Measurements from ENCODE around the gene LDLR. TPM values are rescaled to one million over a fixed set of nuclear protein-coding genes. Genes with fewer than 3 reads are reported as not detected.
A peak's percentile ranks its signal among the peaks of the same experiment; 100 is the strongest.

LDLR gene
- total and polyA plus RNA-seq, 2 donors (not counting 3 experiments of a cell fraction or from before 2014, with no cell fraction given) = 142 to 174 TPM

DNA sequence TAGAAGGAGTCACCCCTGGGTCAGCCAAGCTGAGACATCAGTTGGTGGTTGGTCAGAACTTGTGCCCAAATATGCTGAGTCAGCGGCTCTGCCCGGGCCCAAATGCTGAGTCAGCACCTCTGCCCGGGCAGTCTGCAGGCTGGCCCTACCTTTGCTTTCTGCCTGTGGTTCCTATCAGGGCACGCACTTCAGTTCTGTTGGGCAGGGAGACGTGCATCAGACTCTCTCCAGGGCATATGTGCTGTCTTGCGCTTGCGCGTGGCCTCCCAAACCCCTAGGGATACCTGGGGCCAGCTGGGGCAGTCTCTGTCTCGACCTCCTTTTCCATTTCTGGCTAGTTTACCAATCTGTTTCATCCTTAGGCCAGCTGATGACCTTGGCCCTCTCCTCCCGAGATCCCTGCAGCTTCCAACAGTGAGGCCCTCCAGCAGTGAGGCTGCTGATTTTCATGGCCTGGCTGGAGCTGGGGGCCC lies 24.4 kb upstream of the LDLR start:
- dilution Hi-C loops (cut with MboI; ENCODE audit: extremely low pct_ligation_motif_present, low sequenced_read_pairs) (no loop called here), intact Hi-C loops (cut with micrococcal nuclease) (no loop called here)
- no peaks in the 10 kb centered on the region for H3K9me3 ChIP-seq (replicated peaks; ENCODE audit: control insufficient read depth, insufficient read depth, low read length)
- no peak overlapping the region for H3K27ac ChIP-seq (ENCODE audit: insufficient read depth, low read depth, low read length)
- no TSS peak for BruUV-seq (replicated peaks)
- no peaks in the 10 kb centered on the region for H3K27me3 ChIP-seq (ENCODE audit: control insufficient read depth in 2 of 2, insufficient read depth in 2 of 2, low read length in 2 of 2)
- no peaks in the 10 kb centered on the region for H3K4me1 ChIP-seq (ENCODE audit: control insufficient read depth, extremely low read depth, insufficient read depth, low read length)
- H3K9ac ChIP-seq (replicated peaks; ENCODE audit: extremely low read depth, insufficient read depth, low read length) = no peak overlapping the region
- no peak overlapping the region for H3K4me2 ChIP-seq (ENCODE audit: insufficient read depth, low read length)
- H3K4me3 ChIP-seq (replicated peaks in 1 of 3; ENCODE audit: insufficient read depth in 1 of 3, low read depth in 1 of 3, low read length in 3 of 3) = no peak overlapping the region
- H3K36me3 ChIP-seq (ENCODE audit: control insufficient read depth in 2 of 2, extremely low read depth in 1 of 2, insufficient read depth in 2 of 2, low read length in 2 of 2) = peaks cover 2 to 18% of the 10 kb centered on the region in 2 experiments
- no peak for TF ChIP-seq CTCF (IDR thresholded peaks at IDR 0.05; ENCODE audit: extremely low read depth in 1 of 2, insufficient read depth in 1 of 2, low read depth in 1 of 2, low read length in 2 of 2)
- TF ChIP-seq JUN (IDR thresholded peaks at IDR 0.05; ENCODE audit: borderline replicate concordance, insufficient read depth, insufficient read length, low read depth) = no peak
- no peak for TF ChIP-seq FOS (IDR thresholded peaks at IDR 0.05; ENCODE audit: borderline replicate concordance, insufficient read depth, low read length)
- TF ChIP-seq, protein P1, sequence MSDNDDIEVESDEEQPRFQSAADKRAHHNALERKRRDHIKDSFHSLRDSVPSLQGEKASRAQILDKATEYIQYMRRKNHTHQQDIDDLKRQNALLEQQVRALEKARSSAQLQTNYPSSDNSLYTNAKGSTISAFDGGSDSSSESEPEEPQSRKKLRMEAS (IDR thresholded peaks at IDR 0.05; ENCODE audit: insufficient read depth, insufficient read length) = no peak
- no peak for TF ChIP-seq MYC (IDR thresholded peaks at IDR 0.05; ENCODE audit: low read depth, low read length)
- TF ChIP-seq POLR2AphosphoS5 (IDR thresholded peaks at IDR 0.05; ENCODE audit: insufficient read depth, low read depth, low read length) = no peak
- TF ChIP-seq POLR2A (IDR thresholded peaks at IDR 0.05; ENCODE audit: low read depth, low read length) = no peak
- TF ChIP-seq GATA2 (IDR thresholded peaks at IDR 0.05; ENCODE audit: insufficient read depth, insufficient read length, low read depth, low read length) = no peak
- no peak for TF ChIP-seq EZH2 (IDR thresholded peaks at IDR 0.05; ENCODE audit: borderline replicate concordance, low read depth, low read length, severe bottlenecking)
- ChIA-PET POLR2A (no interaction called here), CTCF (interaction anchor here (0.7 kb wide), 1 partner anchor 89 kb away, joined by 3 read pairs; no protein-coding TSS in a partner anchor)
- no peak overlapping the region for H2AFZ ChIP-seq (ENCODE audit: low read depth, low read length)
- DNase-seq (ENCODE audit: low read depth, low spot score) (no peak), FAIRE-seq (peak; percentile 31)
- no peaks in the 10 kb centered on the region for H3K79me2 ChIP-seq (ENCODE audit: control insufficient read depth, insufficient read depth, low read length)
- H3K9me1 ChIP-seq (replicated peaks; ENCODE audit: control insufficient read depth, extremely low read depth, insufficient read depth, low read length) = no peaks in the 10 kb centered on the region
- H4K20me1 ChIP-seq (replicated peaks; ENCODE audit: control insufficient read depth, extremely low read depth, insufficient read depth, low read length) = no peaks in the 10 kb centered on the region

All from endothelial cell of umbilical vein (primary cell).